LHCN-M2 (cell line): ENCODE measurements around the gene PARM1. TPM values are rescaled to one million over a fixed set of nuclear protein-coding genes. Genes with fewer than 3 reads are reported as not detected.
"Not testable (repeated sequence)": the region's sequence is repeated elsewhere in the genome, so short reads cannot be mapped to it uniquely, and the experiment has no call there.

ENCODE experiments used
- DNase-seq: peaks from one replicate; pipeline ENCODE4 v3.0.0-alpha.2; 2012; ENCODE audit warnings: low read depth
- total RNA-seq: library from RNA; depleted of rRNA; stranded (reverse); fragments of >200 nt; gene quantifications from 2 replicates; pipeline ENCODE4 v1.2.3, GENCODE V29; 2014

The PARM1 gene
- total RNA-seq, 1 experiment from 2014 or later: 1.2 TPM

DNA sequence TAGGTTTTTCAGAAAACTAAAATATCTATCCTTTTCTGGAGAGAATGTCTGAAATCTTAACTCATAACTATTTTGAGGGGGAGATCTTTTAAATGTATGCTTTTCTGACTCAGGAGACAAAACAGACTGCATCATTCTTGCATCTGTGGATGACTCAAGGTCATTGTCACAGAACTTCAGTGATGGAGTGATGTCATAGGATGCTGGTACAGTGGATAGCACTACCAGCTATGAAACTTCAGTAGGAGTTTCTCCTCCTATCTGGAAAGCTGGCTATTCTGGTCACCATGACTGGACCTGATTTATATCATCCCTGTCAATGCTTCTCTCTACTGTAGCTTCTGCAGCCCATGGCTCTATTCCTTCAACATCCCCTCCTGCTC is 50.3 kb downstream of the PARM1 start:
- DNase-seq: no peak

DNA sequence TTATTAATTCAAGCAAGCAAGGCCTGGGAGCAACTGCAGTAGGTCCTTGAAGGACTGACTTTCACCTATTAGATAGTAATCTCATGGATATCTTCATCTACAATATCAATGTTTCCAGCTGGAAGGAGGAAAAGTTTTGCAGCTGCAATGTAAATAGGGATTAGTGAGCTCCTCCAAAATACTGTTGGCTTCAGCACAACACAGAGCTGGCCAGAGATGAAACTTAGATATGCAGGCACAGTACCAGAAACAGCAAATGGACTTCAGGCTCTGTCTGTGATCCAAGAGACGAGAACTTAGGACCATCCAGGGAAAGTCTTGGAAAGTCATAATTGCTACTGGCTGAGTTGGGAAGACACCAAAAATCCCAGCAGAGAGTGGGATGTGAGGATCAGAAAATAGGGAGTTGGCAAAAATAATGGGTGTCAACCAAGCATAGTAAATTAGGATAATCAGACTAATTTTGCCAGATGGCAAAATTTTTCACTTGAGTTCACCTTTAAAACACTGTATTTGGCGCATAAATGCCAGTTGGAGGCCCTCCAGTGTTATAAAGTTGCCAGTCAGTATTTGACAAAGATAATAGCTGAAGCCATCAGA is 57.5 kb downstream of the PARM1 start:
- no peak for DNase-seq

DNA sequence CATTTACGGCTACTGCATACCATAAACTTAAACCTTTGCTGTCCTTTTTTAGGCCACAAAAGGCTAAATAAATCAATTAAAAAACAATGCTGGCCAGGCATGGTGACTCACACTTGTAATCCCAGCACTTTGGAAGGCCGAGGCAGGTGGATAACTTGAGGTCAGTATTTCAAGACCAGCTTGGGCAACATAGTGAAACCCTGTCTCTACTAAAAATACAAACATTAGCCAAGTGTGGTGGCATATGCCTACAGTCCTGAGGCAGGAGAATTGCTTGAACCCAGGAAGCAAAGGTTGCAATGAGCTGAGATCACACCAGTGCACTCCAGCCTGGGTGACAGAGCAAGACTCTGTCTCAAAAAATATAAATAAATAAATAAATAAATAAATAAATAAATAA is 61.5 kb downstream of the PARM1 start:
- not testable (repeated sequence) for DNase-seq

DNA sequence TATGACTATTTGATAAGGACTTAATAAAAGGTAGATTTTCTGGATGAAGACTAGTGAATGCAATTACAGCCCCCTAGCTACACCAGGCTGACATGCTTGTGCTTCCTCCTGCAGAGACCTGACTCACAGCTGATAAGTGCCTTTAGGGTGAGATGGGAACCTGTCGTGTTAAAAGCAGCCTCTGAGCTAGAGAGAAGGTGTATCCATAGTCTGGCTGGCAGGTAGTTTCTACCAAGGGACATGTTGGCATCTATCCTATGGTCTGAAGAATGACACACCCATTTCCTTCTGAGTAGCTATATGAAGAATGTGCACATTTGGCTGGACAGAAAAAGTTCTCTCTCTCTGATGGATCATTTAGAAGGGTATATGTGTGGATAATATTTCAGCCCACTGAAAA is 64.1 kb downstream of the PARM1 start:
- no peak for DNase-seq

DNA sequence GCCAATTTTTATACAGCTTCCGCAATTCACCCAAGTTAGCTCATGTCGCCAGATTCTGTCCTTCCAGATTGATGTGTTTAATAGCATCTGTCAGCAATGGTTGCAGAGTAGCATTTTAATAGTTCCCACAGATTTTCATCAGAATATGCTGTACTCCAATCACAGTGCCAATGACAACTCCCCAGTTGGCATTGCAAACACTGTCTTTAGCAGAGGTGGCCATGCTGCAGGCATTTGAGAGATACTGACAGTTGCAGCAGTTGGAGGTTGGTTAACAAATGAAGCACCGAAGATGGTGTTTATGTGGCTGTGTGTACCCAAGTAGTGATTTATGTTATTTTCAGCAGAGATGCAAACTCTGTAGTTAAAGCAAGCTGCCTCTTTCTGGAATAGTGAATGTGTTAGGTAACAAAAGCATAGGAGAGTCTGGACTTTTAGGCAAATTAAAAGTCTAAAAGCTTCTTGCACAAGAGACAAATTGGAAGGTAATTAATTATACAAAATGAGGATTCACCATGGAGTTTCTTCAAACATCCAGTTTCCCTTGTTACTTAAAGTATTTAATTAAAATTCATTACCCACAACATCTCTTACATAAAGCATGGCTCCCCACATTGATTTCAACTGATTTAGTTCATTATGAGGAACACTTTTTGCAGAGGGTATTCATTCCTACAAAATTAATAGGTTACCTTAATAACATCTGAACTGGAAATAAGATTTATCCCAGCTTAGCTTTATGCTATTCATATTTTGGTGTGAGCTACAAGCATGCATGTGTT is 65.2 kb downstream of the PARM1 start:
- DNase-seq: no peak

DNA sequence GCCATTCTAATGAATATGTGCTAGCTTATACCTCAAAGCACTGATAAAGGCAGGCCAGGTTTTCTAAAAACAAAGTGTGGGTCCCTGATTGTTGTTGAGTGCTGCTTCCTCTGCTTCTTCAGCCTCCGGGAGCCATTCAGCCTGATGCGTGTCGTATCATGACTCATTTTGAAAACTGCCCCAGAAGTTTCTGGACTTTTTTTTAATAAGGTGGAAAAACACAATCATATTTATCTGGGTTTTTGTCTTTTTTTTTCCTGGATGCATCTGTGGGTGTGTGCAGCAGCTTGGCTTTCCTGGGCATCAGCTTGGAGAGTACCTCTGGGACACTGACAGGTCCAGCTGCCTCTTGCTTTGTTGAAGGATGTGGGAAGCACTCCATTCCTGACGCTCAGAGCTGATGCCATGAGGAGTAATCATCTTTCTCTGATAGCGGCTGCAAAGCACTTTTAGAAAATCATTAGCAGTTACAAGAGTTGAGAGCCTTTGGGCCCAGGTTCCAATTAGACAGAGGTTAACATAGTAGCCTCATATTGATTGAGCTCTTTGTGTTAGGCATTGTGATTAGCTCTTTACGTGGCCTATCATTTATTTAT is 66.9 kb downstream of the PARM1 start:
- DNase-seq: no peak

DNA sequence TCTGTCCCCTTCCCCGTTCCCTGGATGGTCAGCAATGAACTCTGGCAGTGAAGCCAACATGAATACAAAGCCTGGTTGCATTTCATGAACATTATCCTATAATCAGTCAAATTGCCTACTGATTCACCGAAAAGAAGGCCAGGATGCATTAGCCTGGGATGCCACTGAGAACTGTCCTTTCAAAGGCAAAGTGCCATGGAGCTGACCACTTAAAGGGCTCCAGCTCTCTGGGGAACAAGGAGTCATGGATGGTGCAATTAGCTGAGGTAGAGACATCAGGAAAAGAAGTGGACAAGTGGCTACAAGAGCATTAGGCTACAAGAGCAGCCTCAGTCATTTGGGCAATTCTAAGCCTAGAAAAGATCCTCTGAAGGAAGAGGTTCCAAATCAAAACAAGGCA is 69.0 kb downstream of the PARM1 start:
- DNase-seq: no peak

DNA sequence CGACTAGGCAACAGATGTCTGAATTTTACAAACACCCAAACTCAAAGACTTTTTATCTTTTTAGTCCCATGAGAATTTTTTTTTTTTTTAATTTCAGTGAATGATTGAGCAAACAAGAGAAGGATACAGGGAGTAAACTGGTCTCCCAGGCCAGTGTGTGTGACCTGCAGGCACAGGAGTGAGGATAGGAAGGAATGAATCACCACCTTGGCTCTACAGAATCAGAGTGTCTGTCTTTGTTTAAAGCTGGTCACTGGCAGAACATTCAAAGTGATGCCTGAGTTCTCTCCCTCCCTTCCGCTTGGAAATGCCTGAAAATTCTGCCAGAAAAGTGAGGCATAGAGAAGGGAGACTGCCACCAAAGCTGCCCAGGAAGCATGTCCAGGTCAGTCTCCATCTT is 69.5 kb downstream of the PARM1 start:
- no peak for DNase-seq

DNA sequence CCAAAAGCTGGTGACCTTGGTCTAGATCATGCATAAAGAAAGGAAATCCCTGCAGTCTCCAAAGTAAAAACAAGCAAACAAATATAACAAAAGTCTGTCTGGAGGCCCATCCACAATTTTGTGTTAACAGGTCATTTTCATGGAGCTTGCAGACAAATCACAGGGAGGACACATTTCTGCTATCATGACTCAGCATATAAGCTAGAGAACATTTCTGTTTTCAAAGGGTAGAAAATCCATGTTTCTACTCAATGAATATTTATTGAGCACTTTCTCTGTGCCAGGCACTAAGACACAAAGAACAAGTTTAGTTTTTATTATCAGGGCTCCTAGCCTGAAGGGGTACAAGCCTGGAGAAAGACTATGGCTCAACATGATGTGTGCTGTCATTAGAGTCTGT is 71.1 kb downstream of the PARM1 start:
- DNase-seq: no peak

DNA sequence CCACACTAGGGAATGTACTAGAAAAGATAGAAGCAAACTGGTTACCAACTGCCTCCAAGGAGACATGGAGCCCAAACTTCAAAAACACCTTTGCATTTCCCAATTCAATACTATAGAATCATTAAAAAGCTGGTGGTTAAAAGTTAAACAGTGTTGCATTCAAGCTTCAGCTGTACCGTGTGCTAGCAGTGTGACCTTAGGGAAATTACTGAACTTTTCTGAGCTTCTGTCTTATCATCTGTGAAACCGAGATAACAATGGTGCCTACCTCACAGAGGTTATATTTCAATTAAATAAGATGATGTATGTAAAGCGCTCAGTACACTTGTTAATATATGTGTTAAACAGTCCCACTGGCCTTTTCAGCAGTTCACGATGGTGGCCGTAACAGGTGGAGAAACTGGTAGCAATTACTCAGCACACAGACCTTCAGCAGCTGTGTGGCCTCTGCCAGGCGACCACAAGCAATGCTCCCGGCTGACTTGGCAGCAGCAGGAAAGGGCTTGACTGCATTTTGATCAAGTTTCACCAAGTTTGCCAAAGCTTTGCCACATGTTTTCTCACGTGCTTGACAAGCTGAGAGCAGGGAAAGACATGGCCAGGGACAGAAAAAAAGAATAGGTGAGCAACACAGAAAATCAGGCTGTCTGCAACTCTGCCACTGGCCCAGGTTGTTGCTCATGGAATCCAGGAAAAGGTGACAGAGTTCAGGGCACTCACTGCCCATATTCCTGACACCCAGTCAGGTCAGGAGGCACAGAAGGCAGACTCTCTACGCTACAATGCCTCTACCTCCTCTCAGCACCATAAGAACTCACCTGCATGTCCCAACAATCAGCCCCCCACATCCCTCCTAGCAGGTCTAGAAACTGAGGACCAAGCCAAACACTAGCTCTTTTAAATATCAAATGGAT is 72.1 kb downstream of the PARM1 start:
- DNase-seq: peak; percentile 60

DNA sequence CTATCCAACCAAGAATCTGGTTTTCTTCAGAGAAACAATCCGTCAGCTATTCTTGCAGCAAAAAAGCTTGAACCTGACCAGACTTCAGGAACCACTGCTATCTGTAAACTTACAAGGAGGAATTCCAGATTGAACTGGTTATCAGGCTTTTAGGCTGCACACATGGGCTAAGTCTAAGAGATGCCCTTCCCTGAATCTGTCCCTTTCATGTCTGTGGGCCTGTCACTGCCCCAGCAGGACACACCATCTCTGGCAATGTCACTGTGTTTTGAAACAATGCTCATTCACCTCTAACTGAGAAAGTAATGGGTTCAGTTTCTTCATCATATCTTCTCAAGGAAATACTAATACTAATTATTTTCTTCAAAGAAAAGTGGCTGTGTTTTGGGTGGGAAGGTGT is 72.8 kb downstream of the PARM1 start:
- DNase-seq: no peak

DNA sequence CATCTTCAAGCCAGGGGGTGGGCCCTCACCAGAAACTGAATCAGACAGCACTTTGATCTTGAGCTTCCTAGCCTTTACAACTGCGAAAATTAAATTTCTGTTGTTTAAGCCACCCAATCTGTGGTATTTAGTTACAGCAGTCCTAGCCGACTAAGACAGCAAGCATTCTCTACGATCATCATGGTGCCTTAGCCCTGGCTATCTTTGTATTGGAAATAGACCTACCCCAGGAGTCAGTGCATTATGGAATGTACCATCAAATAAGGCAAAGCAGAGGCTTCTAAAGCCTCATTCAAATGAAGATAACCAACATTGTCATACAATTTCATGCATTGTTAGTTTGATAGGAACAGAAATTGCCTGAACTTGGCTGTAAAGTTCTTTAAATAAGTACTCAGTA is 75.0 kb downstream of the PARM1 start:
- no peak for DNase-seq

DNA sequence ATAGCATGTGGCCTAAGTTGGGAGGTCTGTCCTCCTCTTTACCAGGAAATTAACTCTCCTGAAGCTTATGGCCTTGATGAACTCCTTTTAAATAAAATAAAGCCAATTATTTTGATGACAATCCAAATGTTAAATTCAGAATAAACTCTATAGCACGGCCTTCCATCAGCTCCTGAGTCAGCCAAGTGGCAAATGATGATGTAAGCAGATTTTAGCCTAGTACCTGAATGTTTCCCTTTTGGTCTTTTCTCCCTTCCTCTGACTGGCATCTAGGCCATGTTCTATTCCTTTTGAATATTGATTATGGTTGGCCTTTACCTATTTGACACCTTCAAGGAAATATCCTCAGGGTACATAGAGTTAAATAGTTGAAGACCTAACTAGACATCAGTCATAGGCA is 76.2 kb downstream of the PARM1 start:
- no peak for DNase-seq

DNA sequence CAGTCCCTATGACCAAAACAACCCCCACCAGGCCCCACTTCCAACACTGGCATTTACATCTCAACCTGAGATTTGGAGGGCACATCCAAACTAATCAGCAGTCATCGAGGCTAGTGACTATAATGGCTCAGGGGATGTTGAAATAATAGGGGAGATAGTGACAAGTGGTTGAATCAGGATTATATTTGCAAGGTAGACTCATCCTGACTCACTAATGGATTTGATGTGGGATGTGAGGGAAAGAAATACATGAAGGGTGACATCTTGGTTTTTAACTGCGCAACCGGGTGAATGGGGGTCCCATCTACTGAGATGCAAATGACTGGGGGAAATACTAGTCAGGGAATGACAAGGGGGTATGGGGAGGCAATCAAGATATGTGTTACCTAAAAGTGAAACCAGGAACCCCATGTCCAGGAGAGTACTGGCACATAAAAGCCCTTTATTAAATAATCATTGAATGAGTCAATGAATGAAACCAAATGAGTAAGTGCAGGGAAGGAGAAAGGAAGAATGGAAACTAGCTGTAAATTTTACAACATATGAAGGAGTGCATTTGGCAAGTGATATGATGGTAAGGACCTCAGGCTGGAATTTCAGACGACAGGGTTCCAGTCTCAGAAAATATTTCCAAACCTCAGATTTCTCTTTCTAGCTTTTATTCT is 78.3 kb downstream of the PARM1 start:
- DNase-seq: no peak

DNA sequence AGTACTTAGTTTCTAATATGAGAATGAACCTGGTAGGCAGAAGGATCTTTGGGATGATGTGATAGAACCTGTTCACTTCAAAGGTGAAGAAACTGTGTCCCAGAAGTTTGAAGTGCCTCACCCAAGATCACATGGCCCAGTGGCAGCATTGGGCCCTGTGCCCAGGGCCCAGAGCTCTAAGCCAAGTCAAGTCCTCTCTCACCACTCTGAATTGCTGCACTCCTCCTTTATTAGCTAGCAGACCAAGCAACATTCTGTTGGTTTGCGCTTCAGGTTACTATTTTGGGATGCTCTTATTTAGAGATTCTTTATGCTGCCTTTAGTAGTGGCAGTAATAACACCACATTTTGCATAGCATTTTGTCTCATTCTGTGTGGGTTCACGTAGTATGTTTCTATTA is 82.7 kb downstream of the PARM1 start:
- DNase-seq: no peak

DNA sequence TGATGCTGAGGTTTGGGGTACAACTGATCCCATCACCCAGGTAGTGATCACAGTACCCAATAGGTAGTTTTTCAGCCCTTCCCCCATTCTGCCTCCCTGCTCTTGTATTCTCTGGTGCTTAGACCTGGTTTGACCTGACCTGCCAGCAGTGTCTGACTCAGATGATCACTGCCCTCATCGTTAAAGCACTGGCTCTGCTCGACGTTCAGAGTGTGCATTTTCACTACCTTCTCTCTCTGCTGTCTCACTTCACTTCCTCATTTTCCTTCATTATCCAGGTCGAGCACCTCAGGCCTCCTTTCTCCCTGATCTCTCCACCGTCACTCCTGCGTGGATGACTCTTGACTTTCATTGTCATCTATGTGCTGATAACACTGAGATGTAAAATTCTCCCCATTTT is 83.6 kb downstream of the PARM1 start:
- no peak for DNase-seq

DNA sequence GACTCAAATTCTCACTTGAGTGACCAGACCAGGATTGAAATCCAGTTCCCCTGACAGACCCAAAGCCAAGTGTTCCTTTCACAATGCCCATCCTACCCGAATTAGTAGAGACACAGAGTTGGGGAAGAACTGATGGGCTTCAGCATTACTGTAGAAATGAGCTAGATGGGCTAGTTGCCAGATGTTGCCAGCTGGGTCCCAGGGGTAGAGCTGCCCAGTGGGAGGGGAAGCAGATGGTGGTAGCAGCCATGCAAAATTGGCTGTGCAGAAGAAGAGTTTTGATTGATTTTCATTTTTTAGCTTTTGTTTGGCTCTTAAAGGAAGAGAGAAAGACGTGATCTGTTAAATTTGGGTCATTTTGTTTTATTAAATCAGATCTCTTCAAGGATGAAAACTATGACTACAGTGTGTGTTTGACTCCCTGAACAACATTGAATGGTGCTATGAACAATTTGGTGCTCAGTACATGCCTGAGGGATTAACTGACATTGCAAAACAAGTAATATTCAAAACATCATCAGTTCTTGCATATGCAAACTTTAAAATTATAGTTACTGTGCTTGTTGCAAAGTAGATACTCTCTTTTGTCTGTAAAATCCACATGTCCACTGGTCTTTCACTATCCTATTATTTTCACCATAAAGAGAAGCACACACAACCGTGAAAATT is 86.0 kb downstream of the PARM1 start:
- DNase-seq: no peak

DNA sequence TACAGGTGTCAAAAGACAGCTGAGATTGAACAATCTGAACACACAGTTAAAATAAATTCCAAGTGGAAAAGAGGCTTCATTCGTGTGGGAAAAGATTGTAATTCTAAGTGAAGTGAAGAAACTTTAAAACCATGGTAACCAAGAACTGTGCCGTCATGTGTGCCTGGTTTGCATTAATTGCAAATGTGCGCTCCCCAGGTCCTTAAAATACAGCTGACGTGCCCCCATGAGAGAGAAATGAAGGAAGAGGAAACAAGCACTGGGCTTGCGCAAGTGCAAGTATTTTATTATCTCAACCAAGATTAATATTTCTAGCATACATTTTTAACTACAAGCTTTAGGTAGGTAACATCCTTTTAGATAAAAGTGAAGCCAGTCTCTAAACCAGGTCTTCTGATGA is 92.5 kb downstream of the PARM1 start:
- no peak for DNase-seq

DNA sequence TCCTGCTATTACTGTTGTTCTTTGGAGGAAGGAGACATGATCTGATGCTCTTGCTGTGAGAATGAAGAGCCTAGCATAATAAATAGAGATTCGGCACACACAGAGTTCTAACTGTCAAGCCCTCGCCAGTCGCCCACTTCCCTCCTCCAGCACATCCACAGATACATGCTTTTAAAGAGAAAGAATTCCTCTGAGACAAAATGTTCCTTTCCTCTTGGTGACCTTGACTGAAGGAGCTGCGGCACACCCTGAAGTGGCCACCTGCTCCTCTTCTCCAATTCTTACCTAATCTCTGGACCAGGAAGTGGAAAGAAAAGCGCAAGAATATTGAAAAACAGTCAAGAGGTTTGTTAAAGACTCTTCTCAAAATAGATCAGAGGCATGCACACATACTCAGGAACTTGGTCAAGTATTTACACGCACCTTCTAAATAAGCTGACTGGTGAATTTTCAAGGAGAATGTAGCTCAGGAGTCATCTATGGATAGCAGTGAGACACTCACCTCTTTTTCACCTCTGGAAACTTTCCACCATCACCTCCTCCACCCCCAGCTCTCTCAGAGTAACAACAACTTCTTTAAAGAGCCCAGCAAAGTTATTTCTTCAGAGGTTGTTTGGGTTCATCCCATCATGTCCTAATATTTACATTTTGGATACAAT is 95.4 kb downstream of the PARM1 start:
- DNase-seq: no peak

DNA sequence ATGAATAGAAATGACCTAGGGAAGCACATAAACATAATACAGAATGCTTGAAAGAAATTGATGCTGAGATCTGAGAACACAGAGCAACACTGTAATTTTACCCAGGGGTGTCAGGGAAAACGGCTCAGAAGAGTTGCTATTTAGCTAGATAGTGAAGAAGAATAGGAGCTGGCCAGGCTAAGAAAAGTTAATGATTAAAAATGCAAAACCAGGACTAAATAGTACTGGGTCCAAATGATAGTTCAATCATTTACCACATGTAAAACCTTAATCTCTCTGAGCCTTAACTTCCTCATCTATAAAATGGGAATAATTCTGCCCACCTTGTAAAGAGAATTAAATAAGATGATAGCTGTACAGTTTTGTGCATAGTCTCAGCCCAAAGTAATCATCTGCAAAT is 97.1 kb downstream of the PARM1 start:
- no peak for DNase-seq
